Measurements from ENCODE around the gene PRODH2. TPM values are rescaled to one million over a fixed set of nuclear protein-coding genes. Genes with fewer than 3 reads are reported as not detected.

Gene PRODH2
- not detected in 2 replicates for total RNA-seq

GRCh38 chr19:35812220-35813042 is at the start of gene PRODH2:
PRODH2 (minus strand) TSS chr19:35812845; CDS start chr19:35812805, 40 bp downstream.

GRCh38 chr19:35856546-35857149 is 44.0 kb upstream of the PRODH2 start, which contains the start of gene KIRREL2:
KIRREL2 (plus strand) TSS chr19:35856911; CDS start chr19:35857120, 209 bp downstream.

GRCh38 chr19:35852029-35852780 is 39.6 kb upstream of the PRODH2 start, which contains the start of gene NPHS1:
NPHS1 (minus strand) TSS chr19:35852504; CDS start chr19:35851837, 667 bp downstream.

GRCh38 chr19:35775298-35776101 is 37.1 kb downstream of the PRODH2 start, which contains the start of gene ARHGAP33:
ARHGAP33 (plus strand) TSS chr19:35775564; CDS start chr19:35775659, 95 bp downstream.

GRCh38 chr19:35757749-35758608 is 54.7 kb downstream of the PRODH2 start, which contains the start of gene PROSER3:
PROSER3 (plus strand) TSS chr19:35758176; CDS start chr19:35758216, 40 bp downstream.

GRCh38 chr19:35756377-35757230 is 56.0 kb downstream of the PRODH2 start, which contains the start of gene HSPB6:
HSPB6 (minus strand) TSS chr19:35757029; CDS start chr19:35757008, 21 bp downstream.

Other genes starting within 250 kb of the PRODH2 start
- not detected in 2 replicates for gene ATP4A, start 249.2 kb downstream of the PRODH2 start, total RNA-seq
- not detected in 2 replicates for gene PMIS2, start 226.7 kb downstream of the PRODH2 start, total RNA-seq
- 11.0 and 13.1 TPM in 2 replicates for gene HAUS5, start 200.1 kb downstream of the PRODH2 start, total RNA-seq
- 75.7 and 96.4 TPM in 2 replicates for gene RBM42, start 183.8 kb downstream of the PRODH2 start, total RNA-seq
- gene ETV2, start 171.1 kb downstream of the PRODH2 start, total RNA-seq: 0.23 and 3.9 TPM in 2 replicates
- 481 and 564 TPM in 2 replicates for gene COX6B1, start 164.5 kb downstream of the PRODH2 start, total RNA-seq
- gene UPK1A, start 146.3 kb downstream of the PRODH2 start, total RNA-seq: not detected in 2 replicates
- not detected in 2 replicates for gene ZBTB32, start 108.3 kb downstream of the PRODH2 start, total RNA-seq
- 6.4 and 13.0 TPM in 2 replicates for gene KMT2B, start 94.8 kb downstream of the PRODH2 start, total RNA-seq
- gene IGFLR1, start 70.4 kb downstream of the PRODH2 start, total RNA-seq: 2.3 and 11.4 TPM in 2 replicates
- gene U2AF1L4, start 67.4 kb downstream of the PRODH2 start, total RNA-seq: 10.5 and 12.1 TPM in 2 replicates
- gene PSENEN, start 67.2 kb downstream of the PRODH2 start, total RNA-seq: 28.4 and 34.8 TPM in 2 replicates
- 7.6 and 49.7 TPM in 2 replicates for gene LIN37, start 64.3 kb downstream of the PRODH2 start, total RNA-seq
- 0.15 TPM in 1 of 2 replicates, not detected in the other for gene HSPB6, start 55.8 kb downstream of the PRODH2 start, total RNA-seq
- 8.4 and 11.7 TPM in 2 replicates for gene PROSER3, start 54.7 kb downstream of the PRODH2 start, total RNA-seq
- 0.94 and 3.1 TPM in 2 replicates for gene ARHGAP33, start 37.3 kb downstream of the PRODH2 start, total RNA-seq
- gene NPHS1, start 39.7 kb upstream of the PRODH2 start, total RNA-seq: not detected in 2 replicates
- 0.08 and 0.23 TPM in 2 replicates for gene KIRREL2, start 44.1 kb upstream of the PRODH2 start, total RNA-seq
- 0.42 and 2.0 TPM in 2 replicates for gene APLP1, start 55.7 kb upstream of the PRODH2 start, total RNA-seq
- gene NFKBID, start 87.7 kb upstream of the PRODH2 start, total RNA-seq: 2.3 and 4.2 TPM in 2 replicates
- gene HCST, start 89.7 kb upstream of the PRODH2 start, total RNA-seq: not detected in 2 replicates
- not detected in 2 replicates for gene TYROBP, start 95.5 kb upstream of the PRODH2 start, total RNA-seq
- gene LRFN3, start 123.5 kb upstream of the PRODH2 start, total RNA-seq: 9.1 and 12.7 TPM in 2 replicates
- 27.0 and 50.8 TPM in 2 replicates for gene SDHAF1, start 182.3 kb upstream of the PRODH2 start, total RNA-seq
- gene SYNE4, start 196.0 kb upstream of the PRODH2 start, total RNA-seq: 0.23 and 1.4 TPM in 2 replicates
- 37.2 and 49.3 TPM in 2 replicates for gene ALKBH6, start 201.4 kb upstream of the PRODH2 start, total RNA-seq
- gene CLIP3, start 220.0 kb upstream of the PRODH2 start, total RNA-seq: 0.49 and 1.0 TPM in 2 replicates
- gene THAP8, start 241.4 kb upstream of the PRODH2 start, total RNA-seq: 2.6 and 8.1 TPM in 2 replicates
- gene WDR62, start 242.1 kb upstream of the PRODH2 start, total RNA-seq: 2.7 and 9.9 TPM in 2 replicates